Neutrophil (primary cell): ENCODE results near the gene TTLL7.

Experiments used
- H3K27ac ChIP-seq: fragments of 200-600 bp; sonication (generic); 2 replicates; pipeline ENCODE4 v1.5.1; 2016; ENCODE audit warnings: mild to moderate bottlenecking, moderate library complexity
- H3K27me3 ChIP-seq: fragments of 200-600 bp; sonication (generic); 2 replicates; pipeline ENCODE4 v1.6.0; 2016; ENCODE audit warnings: mild to moderate bottlenecking
- H3K36me3 ChIP-seq: fragments of 200-600 bp; sonication (generic); 2 replicates; pipeline ENCODE4 v1.5.1; 2017
- H3K4me1 ChIP-seq, 2 experiments: fragments of 200-600 bp in 1 of 2; sonication (generic) in 1 of 2; 1 replicate in 1 of 2; 2 replicates in 1 of 2; pipeline versions ENCODE4 v1.5.1 to v1.6.1; 2013 to 2016; ENCODE audit warnings: low read depth in 1 of 2, low read length in 1 of 2, mild to moderate bottlenecking in 1 of 2, moderate library complexity in 1 of 2; ENCODE audit not compliant: control insufficient read depth in 1 of 2, insufficient read depth in 1 of 2
- H3K4me3 ChIP-seq, 2 experiments: fragments of 200-600 bp in 1 of 2; sonication (generic) in 1 of 2; 1 replicate in 1 of 2; 2 replicates in 1 of 2; pipeline ENCODE4 v1.5.1; 2013 to 2016; ENCODE audit warnings: low read depth in 1 of 2, low read length in 1 of 2, mild to moderate bottlenecking in 1 of 2, moderate library complexity in 1 of 2
- H3K9me3 ChIP-seq: fragments of 200-600 bp; sonication (generic); 2 replicates; pipeline ENCODE4 v1.5.1; 2016
- CTCF ChIP-seq: fragments of 200-600 bp; sonication (generic); IDR thresholded peaks from 2 replicates; pipeline ENCODE4 v1.5.1; 2016; ENCODE audit warnings: antibody characterized with exemption

TTLL7 gene

GRCh38 chr1:83998498-83999315 is at the start of gene TTLL7:
Gene TTLL7, minus strand, starts transcription at chr1:83999132. Its CDS starts 46,921 bp downstream, at chr1:83952211.
- Histone ChIP-seq H3K9me3 (no peaks in the 10 kb centered on the region), H3K27ac (no peak within 1 kb of the TSS), H3K4me3 (peak within 1 kb of the TSS; percentile 25 to 60), H3K4me1 (peaks cover 0 to 12% of the 10 kb centered on the region in 2 experiments), H3K36me3 (no peaks in the 10 kb centered on the region), H3K27me3 (peaks cover 82% of the 10 kb centered on the region)
- no peak for TF ChIP-seq CTCF

GRCh38 chr1:84042461-84042860 is 43.5 kb upstream of the TTLL7 start:
- H3K36me3 ChIP-seq: no peaks in the 10 kb centered on the region
- no peaks in the 10 kb centered on the region for H3K4me1 ChIP-seq
- no peak for TF ChIP-seq CTCF
- no peak overlapping the region for H3K27ac ChIP-seq
- no peaks in the 10 kb centered on the region for H3K9me3 ChIP-seq
- H3K27me3 ChIP-seq: no peaks in the 10 kb centered on the region
- H3K4me3 ChIP-seq: no peak overlapping the region

GRCh38 chr1:84037758-84038611 is 39.1 kb upstream of the TTLL7 start:
- no peaks in the 10 kb centered on the region for H3K4me1 ChIP-seq
- no peak overlapping the region for H3K27ac ChIP-seq
- TF ChIP-seq CTCF: no peak

GRCh38 chr1:84031802-84032327 is 32.9 kb upstream of the TTLL7 start:
- Histone ChIP-seq H3K9me3 (no peaks in the 10 kb centered on the region), H3K4me3 (no peak overlapping the region), H3K4me1 (no peaks in the 10 kb centered on the region), H3K27ac (no peak overlapping the region), H3K36me3 (no peaks in the 10 kb centered on the region), H3K27me3 (no peaks in the 10 kb centered on the region)
- TF ChIP-seq CTCF: no peak

More at GRCh38 chr1:84037758-84038611, 39.1 kb upstream of the TTLL7 start:
- H3K9me3 ChIP-seq: no peaks in the 10 kb centered on the region
- H3K36me3 ChIP-seq: no peaks in the 10 kb centered on the region
- no peak overlapping the region for H3K4me3 ChIP-seq
- no peaks in the 10 kb centered on the region for H3K27me3 ChIP-seq

GRCh38 chr1:84027368-84027767 is 28.4 kb upstream of the TTLL7 start:
- no peak overlapping the region for H3K27ac ChIP-seq
- no peaks in the 10 kb centered on the region for H3K9me3 ChIP-seq
- no peak overlapping the region for H3K4me3 ChIP-seq
- no peaks in the 10 kb centered on the region for H3K4me1 ChIP-seq
- TF ChIP-seq CTCF: no peak
- no peaks in the 10 kb centered on the region for H3K36me3 ChIP-seq
- no peaks in the 10 kb centered on the region for H3K27me3 ChIP-seq
